ENCODE measurements around the gene NTRK3. TPM values are rescaled to one million over a fixed set of nuclear protein-coding genes. Genes with fewer than 3 reads are reported as not detected.

The NTRK3 gene
- total and polyA plus RNA-seq, 2 of the 13 experiments (the other 11 are each of a cell fraction or from before 2014, with no cell fraction given), result not detected

DNA sequence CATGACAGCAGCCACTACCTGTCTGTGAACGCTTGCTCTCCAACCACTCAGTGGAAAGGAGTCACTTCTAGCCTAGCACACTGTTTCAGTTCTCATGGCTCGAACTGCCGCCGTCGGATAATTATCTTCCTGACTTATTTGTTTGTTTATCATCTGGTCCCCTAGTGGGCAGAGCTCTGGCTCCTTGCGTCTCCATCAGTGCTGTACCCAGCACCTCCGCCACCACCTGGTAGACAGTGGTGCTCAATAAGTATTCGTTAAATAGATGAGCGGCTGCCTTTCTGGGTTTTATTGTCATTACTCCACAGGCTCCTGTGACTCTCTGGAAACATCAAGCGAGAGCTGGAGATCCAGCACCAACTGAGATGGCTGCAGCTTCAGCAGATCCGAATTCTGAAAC is 297.5 kb downstream of the NTRK3 start:
- Histone ChIP-seq H3K4me3 (replicated peaks in 1 of 3; ENCODE audit: insufficient read depth in 1 of 3, low read depth in 2 of 3, low read length in 3 of 3) (no peak overlapping the region), H4K20me1 (ENCODE audit: insufficient read depth, low read length) (no peaks in the 10 kb centered on the region), H2AFZ (ENCODE audit: low read length) (no peak overlapping the region), H3K79me2 (ENCODE audit: insufficient read depth, low read length) (no peaks in the 10 kb centered on the region), H3K27ac (ENCODE audit: extremely low read length, insufficient read depth, low read length) (no peak overlapping the region), H3K36me3 (replicated peaks in 1 of 2; ENCODE audit: control insufficient read depth in 1 of 2, insufficient read depth in 2 of 2, low read length in 2 of 2) (no peaks in the 10 kb centered on the region), H3K9ac (ENCODE audit: insufficient read depth, low read depth, low read length) (no peak overlapping the region), H3K4me2 (ENCODE audit: low read depth, low read length) (no peak overlapping the region), H3K27me3 (ENCODE audit: control insufficient read depth in 1 of 2, insufficient read depth in 2 of 2, low read length in 2 of 2) (peaks cover 0 to 6% of the 10 kb centered on the region in 2 experiments; a peak in 1 of 5 replicates), H3K9me3 (ENCODE audit: low read length) (no peaks in the 10 kb centered on the region), H3K4me1 (ENCODE audit: insufficient read depth, low read length) (no peaks in the 10 kb centered on the region)
- POLR2A ChIA-PET, result no interaction called here
- no peak for FAIRE-seq
- CTCF ChIA-PET (ENCODE audit: low intra/inter-chr PET ratio, low total read pairs), result no interaction called here
- no peak for DNase-seq (ENCODE audit: low spot score)
- no peak for TF ChIP-seq FOXA1 (IDR thresholded peaks at IDR 0.05)
- TF ChIP-seq FOXA1 (CRISPR knock-in tag; IDR thresholded peaks at IDR 0.05), result no peak
- no peak for TF ChIP-seq PRPF4 (IDR thresholded peaks at IDR 0.05; ENCODE audit: low read depth, low read length, poor library complexity, severe bottlenecking)
- TF ChIP-seq HBP1 (CRISPR knock-in tag; IDR thresholded peaks at IDR 0.05; ENCODE audit: low read depth), result no peak
- no peak for TF ChIP-seq ERF (CRISPR knock-in tag; IDR thresholded peaks at IDR 0.05)
- no peak for TF ChIP-seq XRCC5 (optimal IDR thresholded peaks at IDR 0.05; ENCODE audit: low read length)
- intact Hi-C loops (cut with micrococcal nuclease; ENCODE audit: unreplicated experiment) (no loop called here), in situ Hi-C loops (cut with HindIII; ENCODE audit: extremely low pct_ligation_motif_present, low pct_unique_long_range_greater_than_20kb) (no loop called here)
- WGBS (ENCODE audit: low lambda C conversion rate), result 32% methylated on average over 10 of the region's 11 CpGs
- no TSS peak for BruUV-seq (replicated peaks)
- peak; percentile 41; the same call in 1 of the 3 replicates for ATAC-seq

DNA sequence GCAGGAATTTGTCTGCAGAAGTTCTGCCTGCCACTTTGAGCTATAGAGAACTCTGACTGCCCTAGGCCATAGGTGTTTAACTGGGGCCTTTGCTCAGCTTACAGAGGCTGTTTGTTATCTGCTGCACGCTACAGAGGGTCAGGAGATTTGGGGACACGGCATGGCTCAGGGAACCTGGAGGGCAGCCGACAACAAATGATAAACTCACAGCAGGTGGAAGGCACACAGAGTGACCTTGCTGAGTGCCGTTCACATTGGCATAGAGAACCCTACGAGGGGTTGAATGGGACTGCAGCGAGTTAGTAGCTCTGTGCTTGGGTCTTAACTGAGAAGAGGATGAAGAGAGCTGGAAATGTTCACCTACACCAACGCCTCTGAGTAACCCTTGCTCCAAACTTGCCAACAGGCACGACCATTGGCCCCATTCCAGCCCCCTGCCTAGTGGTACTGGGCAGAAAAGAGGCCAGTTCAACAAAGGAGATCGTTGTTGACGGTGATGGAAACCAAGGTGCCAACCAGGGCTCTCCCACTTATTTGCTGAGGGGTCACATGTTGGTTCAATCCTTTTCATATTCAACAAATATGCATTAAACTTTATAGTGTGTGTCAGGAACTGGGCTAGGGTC is 301.1 kb downstream of the NTRK3 start:
- intact Hi-C loops (cut with micrococcal nuclease; ENCODE audit: unreplicated experiment) (no loop called here), in situ Hi-C loops (cut with HindIII; ENCODE audit: extremely low pct_ligation_motif_present, low pct_unique_long_range_greater_than_20kb) (no loop called here)
- H3K9ac ChIP-seq (ENCODE audit: insufficient read depth, low read depth, low read length), result no peak overlapping the region
- ChIA-PET POLR2A (no interaction called here), CTCF (ENCODE audit: low intra/inter-chr PET ratio, low total read pairs) (no interaction called here)
- no peaks in the 10 kb centered on the region for H3K36me3 ChIP-seq (replicated peaks in 1 of 2; ENCODE audit: control insufficient read depth in 1 of 2, insufficient read depth in 2 of 2, low read length in 2 of 2)
- no peaks in the 10 kb centered on the region for H3K4me1 ChIP-seq (ENCODE audit: insufficient read depth, low read length)
- H3K79me2 ChIP-seq (ENCODE audit: insufficient read depth, low read length), result no peaks in the 10 kb centered on the region
- no peak overlapping the region for H2AFZ ChIP-seq (ENCODE audit: low read length)
- DNase-seq (ENCODE audit: low spot score) (no peak), ATAC-seq (no peak), FAIRE-seq (no peak)
- H3K9me3 ChIP-seq (ENCODE audit: low read length), result no peaks in the 10 kb centered on the region
- H3K4me2 ChIP-seq (ENCODE audit: low read depth, low read length), result no peak overlapping the region
- WGBS (ENCODE audit: low lambda C conversion rate), result 1% methylated on average over 7 of the region's 10 CpGs
- no peaks in the 10 kb centered on the region for H4K20me1 ChIP-seq (ENCODE audit: insufficient read depth, low read length)
- no TSS peak for BruUV-seq (replicated peaks)
- no peak overlapping the region for H3K4me3 ChIP-seq (replicated peaks in 1 of 3; ENCODE audit: insufficient read depth in 1 of 3, low read depth in 2 of 3, low read length in 3 of 3)
- TF ChIP-seq CCAR2 (optimal IDR thresholded peaks at IDR 0.05; ENCODE audit: low read depth, low read length) (no peak), ZNF512B (CRISPR knock-in tag; IDR thresholded peaks at IDR 0.05; ENCODE audit: borderline replicate concordance) (no peak), ZNF24 (IDR thresholded peaks at IDR 0.05) (no peak), LCORL (IDR thresholded peaks at IDR 0.05) (no peak), LCORL (CRISPR knock-in tag; IDR thresholded peaks at IDR 0.05) (no peak), ZNF30 (CRISPR knock-in tag; IDR thresholded peaks at IDR 0.05) (no peak), CENPX (CRISPR knock-in tag; IDR thresholded peaks at IDR 0.05) (no peak)
- TF ChIP-seq, protein P1, sequence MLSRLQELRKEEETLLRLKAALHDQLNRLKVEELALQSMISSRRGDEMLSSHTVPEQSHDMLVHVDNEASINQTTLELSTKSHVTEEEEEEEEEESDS (CRISPR knock-in tag; IDR thresholded peaks at IDR 0.05; ENCODE audit: borderline replicate concordance), result no peak
- H3K27ac ChIP-seq (ENCODE audit: extremely low read length, insufficient read depth, low read length), result no peak overlapping the region
- peaks cover 0 to 6% of the 10 kb centered on the region in 2 experiments; a peak in 1 of 5 replicates for H3K27me3 ChIP-seq (ENCODE audit: control insufficient read depth in 1 of 2, insufficient read depth in 2 of 2, low read length in 2 of 2)
